Measurements from ENCODE around the gene ACTRT2. TPM values are rescaled to one million over a fixed set of nuclear protein-coding genes. Genes with fewer than 3 reads are reported as not detected.

The ACTRT2 gene
- polyA plus RNA-seq, 1 of the 3 experiments (the other 2 are of a cell fraction) = not detected

DNA sequence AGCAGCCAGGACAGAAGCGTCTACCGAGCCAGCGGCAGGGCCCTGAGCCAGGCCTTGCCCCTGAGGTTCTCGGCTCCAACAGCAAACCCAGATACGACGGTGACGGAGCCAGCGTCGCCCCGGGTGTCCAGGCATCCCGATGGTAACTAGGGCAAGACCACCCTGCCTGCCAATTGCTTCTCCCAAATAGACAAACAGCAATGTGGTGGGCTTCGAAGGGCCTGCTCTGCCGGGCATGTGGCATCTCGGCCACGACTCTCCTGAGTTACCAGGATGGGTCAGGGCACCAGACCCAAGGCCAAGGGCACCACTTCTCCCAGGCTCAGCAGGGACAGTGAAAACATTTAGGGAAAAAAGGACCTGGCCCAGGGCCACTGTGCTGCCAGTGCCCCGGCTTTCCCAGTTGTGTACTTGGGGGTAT, 3.2 kb upstream of the ACTRT2 start:
- TF ChIP-seq FOXM1 (IDR thresholded peaks at IDR 0.05; ENCODE audit: low read depth) = no peak
- TF ChIP-seq, protein P1, sequence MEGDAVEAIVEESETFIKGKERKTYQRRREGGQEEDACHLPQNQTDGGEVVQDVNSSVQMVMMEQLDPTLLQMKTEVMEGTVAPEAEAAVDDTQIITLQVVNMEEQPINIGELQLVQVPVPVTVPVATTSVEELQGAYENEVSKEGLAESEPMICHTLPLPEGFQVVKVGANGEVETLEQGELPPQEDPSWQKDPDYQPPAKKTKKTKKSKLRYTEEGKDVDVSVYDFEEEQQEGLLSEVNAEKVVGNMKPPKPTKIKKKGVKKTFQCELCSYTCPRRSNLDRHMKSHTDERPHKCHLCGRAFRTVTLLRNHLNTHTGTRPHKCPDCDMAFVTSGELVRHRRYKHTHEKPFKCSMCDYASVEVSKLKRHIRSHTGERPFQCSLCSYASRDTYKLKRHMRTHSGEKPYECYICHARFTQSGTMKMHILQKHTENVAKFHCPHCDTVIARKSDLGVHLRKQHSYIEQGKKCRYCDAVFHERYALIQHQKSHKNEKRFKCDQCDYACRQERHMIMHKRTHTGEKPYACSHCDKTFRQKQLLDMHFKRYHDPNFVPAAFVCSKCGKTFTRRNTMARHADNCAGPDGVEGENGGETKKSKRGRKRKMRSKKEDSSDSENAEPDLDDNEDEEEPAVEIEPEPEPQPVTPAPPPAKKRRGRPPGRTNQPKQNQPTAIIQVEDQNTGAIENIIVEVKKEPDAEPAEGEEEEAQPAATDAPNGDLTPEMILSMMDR (IDR thresholded peaks at IDR 0.05) = no peak
- TF ChIP-seq, protein P2, sequence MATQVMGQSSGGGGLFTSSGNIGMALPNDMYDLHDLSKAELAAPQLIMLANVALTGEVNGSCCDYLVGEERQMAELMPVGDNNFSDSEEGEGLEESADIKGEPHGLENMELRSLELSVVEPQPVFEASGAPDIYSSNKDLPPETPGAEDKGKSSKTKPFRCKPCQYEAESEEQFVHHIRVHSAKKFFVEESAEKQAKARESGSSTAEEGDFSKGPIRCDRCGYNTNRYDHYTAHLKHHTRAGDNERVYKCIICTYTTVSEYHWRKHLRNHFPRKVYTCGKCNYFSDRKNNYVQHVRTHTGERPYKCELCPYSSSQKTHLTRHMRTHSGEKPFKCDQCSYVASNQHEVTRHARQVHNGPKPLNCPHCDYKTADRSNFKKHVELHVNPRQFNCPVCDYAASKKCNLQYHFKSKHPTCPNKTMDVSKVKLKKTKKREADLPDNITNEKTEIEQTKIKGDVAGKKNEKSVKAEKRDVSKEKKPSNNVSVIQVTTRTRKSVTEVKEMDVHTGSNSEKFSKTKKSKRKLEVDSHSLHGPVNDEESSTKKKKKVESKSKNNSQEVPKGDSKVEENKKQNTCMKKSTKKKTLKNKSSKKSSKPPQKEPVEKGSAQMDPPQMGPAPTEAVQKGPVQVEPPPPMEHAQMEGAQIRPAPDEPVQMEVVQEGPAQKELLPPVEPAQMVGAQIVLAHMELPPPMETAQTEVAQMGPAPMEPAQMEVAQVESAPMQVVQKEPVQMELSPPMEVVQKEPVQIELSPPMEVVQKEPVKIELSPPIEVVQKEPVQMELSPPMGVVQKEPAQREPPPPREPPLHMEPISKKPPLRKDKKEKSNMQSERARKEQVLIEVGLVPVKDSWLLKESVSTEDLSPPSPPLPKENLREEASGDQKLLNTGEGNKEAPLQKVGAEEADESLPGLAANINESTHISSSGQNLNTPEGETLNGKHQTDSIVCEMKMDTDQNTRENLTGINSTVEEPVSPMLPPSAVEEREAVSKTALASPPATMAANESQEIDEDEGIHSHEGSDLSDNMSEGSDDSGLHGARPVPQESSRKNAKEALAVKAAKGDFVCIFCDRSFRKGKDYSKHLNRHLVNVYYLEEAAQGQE (IDR thresholded peaks at IDR 0.05; ENCODE audit: low read depth, low read length) = no peak
- TF ChIP-seq RAD21 (IDR thresholded peaks at IDR 0.05; ENCODE audit: low read length) = no peak
- TF ChIP-seq, protein P3, sequence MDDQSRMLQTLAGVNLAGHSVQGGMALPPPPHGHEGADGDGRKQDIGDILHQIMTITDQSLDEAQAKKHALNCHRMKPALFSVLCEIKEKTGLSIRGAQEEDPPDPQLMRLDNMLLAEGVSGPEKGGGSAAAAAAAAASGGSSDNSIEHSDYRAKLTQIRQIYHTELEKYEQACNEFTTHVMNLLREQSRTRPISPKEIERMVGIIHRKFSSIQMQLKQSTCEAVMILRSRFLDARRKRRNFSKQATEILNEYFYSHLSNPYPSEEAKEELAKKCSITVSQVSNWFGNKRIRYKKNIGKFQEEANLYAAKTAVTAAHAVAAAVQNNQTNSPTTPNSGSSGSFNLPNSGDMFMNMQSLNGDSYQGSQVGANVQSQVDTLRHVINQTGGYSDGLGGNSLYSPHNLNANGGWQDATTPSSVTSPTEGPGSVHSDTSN (IDR thresholded peaks at IDR 0.05) = no peak
- no peak for TF ChIP-seq FOSL2 (IDR thresholded peaks at IDR 0.05; ENCODE audit: borderline replicate concordance, low read depth)
- no peak for TF ChIP-seq EP300 (IDR thresholded peaks at IDR 0.05; ENCODE audit: borderline replicate concordance in 1 of 2, low read depth in 1 of 2, low read length in 1 of 2)
- no peak for TF ChIP-seq EZH2phosphoT487 (IDR thresholded peaks at IDR 0.05; ENCODE audit: borderline replicate concordance, low read depth)
- TF ChIP-seq RXRA (IDR thresholded peaks at IDR 0.05; ENCODE audit: borderline replicate concordance, low read depth) = no peak
- TF ChIP-seq NRF1 (IDR thresholded peaks at IDR 0.05; ENCODE audit: low read depth, low read length) = no peak
- TF ChIP-seq TCF12 (IDR thresholded peaks at IDR 0.05) = no peak
- TF ChIP-seq CHD2 (IDR thresholded peaks at IDR 0.05; ENCODE audit: low read length, partially characterized antibody) = no peak
- TF ChIP-seq, protein P4, sequence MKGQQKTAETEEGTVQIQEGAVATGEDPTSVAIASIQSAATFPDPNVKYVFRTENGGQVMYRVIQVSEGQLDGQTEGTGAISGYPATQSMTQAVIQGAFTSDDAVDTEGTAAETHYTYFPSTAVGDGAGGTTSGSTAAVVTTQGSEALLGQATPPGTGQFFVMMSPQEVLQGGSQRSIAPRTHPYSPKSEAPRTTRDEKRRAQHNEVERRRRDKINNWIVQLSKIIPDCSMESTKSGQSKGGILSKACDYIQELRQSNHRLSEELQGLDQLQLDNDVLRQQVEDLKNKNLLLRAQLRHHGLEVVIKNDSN (IDR thresholded peaks at IDR 0.05; ENCODE audit: borderline replicate concordance, low read depth) = no peak
- TF ChIP-seq JUND (IDR thresholded peaks at IDR 0.05) = no peak
- TF ChIP-seq, protein P5, sequence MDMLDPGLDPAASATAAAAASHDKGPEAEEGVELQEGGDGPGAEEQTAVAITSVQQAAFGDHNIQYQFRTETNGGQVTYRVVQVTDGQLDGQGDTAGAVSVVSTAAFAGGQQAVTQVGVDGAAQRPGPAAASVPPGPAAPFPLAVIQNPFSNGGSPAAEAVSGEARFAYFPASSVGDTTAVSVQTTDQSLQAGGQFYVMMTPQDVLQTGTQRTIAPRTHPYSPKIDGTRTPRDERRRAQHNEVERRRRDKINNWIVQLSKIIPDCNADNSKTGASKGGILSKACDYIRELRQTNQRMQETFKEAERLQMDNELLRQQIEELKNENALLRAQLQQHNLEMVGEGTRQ (IDR thresholded peaks at IDR 0.05; ENCODE audit: borderline replicate concordance, low read depth, low read length) = no peak
- no peak for TF ChIP-seq NFIC (IDR thresholded peaks at IDR 0.05; ENCODE audit: borderline replicate concordance)
- no peak for TF ChIP-seq ELF1 (IDR thresholded peaks at IDR 0.05)
- no peak for TF ChIP-seq TEAD4 (IDR thresholded peaks at IDR 0.05; ENCODE audit: borderline replicate concordance, insufficient read depth)
- Histone ChIP-seq H3K4me3 (ENCODE audit: low read depth in 2 of 2, low read length in 1 of 2) (no peak overlapping the region), H2AFZ (ENCODE audit: low read depth) (no peak overlapping the region), H3K27ac (ENCODE audit: low read depth in 2 of 2, low read length in 1 of 2) (no peak overlapping the region), H3K4me1 (ENCODE audit: control insufficient read depth in 1 of 2, insufficient read depth in 2 of 2, low read depth in 1 of 2, low read length in 1 of 2) (no peaks in the 10 kb centered on the region), H3K4me2 (no peak overlapping the region), H3K36me3 (replicated peaks in 1 of 2; ENCODE audit: control insufficient read depth in 1 of 2, insufficient read depth in 2 of 2, low read length in 1 of 2) (no peaks in the 10 kb centered on the region), H3K27me3 (ENCODE audit: insufficient read depth) (peaks cover 7% of the 10 kb centered on the region; the same call in 1 of the 2 replicates), H3F3A (replicated peaks; ENCODE audit: insufficient read depth) (no peaks in the 10 kb centered on the region), H3K9me2 (no peaks in the 10 kb centered on the region), H3K79me2 (ENCODE audit: insufficient read depth) (no peaks in the 10 kb centered on the region), H3K9me3 (no peaks in the 10 kb centered on the region), H3K9ac (no peak overlapping the region), H4K20me1 (ENCODE audit: insufficient read depth) (no peaks in the 10 kb centered on the region)
- ChIA-PET POLR2A (no interaction called here), CTCF (no interaction called here)
- WGBS (ENCODE audit: low lambda C conversion rate) = no CpG with 5 or more reads among the region's 16 CpGs
- no peak for DNase-seq

Measured in SK-N-SH (cell line).